NK-92 (cell line): Measurements from ENCODE around the gene PPM1N.

Experiments used
- DNase-seq: peaks from one replicate; lab custom pipeline; 2025; ENCODE audit not compliant: unreplicated experiment; lab: John Stamatoyannopoulos, UW

The PPM1N gene, protein sequence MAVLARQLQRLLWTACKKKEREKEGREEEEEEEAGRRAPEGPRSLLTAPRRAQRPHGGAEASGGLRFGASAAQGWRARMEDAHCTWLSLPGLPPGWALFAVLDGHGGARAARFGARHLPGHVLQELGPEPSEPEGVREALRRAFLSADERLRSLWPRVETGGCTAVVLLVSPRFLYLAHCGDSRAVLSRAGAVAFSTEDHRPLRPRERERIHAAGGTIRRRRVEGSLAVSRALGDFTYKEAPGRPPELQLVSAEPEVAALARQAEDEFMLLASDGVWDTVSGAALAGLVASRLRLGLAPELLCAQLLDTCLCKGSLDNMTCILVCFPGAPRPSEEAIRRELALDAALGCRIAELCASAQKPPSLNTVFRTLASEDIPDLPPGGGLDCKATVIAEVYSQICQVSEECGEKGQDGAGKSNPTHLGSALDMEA

DNA sequence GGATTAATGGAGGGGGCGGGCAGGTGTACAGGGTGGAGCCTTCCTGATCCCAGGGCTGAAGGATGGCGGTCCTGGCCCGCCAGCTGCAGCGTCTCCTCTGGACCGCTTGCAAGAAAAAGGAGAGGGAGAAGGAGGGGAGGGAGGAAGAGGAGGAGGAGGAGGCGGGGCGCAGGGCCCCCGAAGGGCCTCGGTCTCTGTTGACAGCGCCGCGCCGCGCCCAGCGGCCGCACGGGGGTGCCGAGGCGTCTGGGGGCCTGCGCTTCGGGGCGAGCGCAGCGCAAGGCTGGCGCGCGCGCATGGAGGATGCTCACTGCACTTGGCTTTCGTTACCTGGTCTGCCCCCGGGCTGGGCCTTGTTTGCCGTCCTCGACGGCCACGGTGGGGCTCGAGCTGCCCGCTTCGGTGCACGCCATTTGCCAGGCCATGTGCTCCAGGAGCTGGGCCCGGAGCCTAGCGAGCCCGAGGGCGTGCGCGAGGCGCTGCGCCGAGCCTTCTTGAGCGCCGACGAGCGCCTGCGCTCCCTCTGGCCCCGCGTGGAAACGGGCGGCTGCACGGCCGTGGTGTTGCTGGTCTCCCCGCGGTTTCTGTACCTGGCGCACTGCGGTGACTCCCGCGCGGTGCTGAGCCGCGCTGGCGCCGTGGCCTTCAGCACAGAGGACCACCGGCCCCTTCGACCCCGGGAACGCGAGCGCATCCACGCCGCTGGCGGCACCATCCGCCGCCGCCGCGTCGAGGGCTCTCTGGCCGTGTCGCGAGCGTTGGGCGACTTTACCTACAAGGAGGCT, at the start of gene PPM1N:
Gene PPM1N, plus strand, starts transcription at position 33 of the 785 bp plus-strand sequence. Its CDS starts 30 bp downstream, at position 63.
- no peak for DNase-seq

- DNase-seq: no peak
Observed at GRCh38 chr19:45448887-45449299, 49.4 kb upstream of the PPM1N start.

DNA sequence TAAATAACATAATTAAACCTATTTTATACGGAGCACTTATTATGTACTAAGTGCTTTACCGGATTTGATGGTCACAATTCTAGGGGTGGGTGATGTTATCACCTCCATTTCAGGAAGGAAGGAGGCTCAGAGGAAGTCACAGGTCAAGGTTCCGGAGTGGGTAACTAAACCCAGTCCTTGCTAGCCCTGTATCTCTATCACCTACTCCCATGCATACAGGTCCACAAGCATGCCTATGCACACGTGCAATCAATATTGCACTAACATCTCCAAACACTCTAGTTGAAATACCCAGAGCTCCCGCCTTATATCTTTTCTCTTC, 48.3 kb upstream of the PPM1N start:
- DNase-seq: no peak

GRCh38 chr19:45451131-45451849, 47.0 kb upstream of the PPM1N start:
- DNase-seq: no peak

- DNase-seq: no peak
Observed at GRCh38 chr19:45451850-45452387, 46.3 kb upstream of the PPM1N start.

DNA sequence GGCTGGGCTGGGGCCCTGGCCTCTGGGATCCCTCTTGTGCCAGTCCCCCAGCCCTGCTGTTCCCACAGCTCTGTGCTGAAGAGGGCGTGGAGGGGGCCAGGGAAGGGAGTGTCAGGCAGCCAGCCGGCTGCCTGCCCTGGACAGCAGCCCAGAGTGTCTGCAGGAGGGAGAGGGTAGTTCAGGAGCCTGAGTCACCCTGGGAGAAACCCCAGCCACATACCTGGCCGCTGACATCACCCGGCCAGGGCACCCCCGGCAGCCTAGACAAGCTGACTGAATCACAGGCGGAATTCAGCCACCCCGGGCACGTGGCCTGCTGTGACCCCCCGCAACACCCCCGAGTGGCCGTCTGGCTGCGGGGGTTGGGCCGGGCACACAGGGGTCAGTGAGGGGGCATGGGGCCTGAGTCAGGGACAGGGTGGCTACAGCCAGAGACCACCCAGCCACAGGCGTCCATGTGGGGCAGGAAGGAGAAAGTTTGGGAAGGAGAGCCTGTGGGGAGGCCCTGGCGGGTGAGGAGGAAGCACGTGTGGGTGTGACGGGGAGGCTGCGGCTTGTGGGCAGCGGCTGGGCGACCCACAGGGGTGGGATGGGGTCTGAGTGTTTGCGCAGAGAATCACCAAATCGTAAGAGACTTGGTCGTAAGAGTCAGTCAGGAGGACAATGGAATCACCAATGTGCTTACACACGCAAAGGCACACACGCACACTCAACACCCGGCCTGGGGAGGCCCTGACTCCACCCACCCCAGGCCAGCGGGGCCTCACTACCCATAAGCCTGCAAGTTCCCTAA, 42.3 kb upstream of the PPM1N start:
- no peak for DNase-seq

- no peak for DNase-seq
Observed at GRCh38 chr19:45456500-45456815, 41.8 kb upstream of the PPM1N start.

DNA sequence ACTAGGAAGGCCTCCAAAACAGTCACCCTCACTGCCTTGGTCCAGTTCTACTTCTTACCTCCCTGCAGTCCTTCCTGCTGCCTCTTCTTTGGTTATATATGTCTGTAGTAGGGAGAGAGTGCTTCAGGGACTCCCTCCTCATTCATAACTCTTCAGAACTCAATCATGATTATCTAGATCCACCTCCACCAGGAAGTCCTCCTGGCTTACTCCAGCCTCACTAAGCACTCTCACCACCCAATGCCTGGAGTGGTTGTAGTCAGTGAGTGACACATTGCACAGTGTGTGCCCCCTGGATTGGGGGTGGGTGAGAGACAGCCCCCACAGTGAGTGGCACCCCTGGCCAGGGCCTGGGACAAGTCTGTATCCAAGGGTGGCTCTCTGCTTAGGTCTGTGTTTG, 40.5 kb upstream of the PPM1N start:
- no peak for DNase-seq

- DNase-seq: no peak
Observed at GRCh38 chr19:45460807-45461347, 37.4 kb upstream of the PPM1N start.

DNA sequence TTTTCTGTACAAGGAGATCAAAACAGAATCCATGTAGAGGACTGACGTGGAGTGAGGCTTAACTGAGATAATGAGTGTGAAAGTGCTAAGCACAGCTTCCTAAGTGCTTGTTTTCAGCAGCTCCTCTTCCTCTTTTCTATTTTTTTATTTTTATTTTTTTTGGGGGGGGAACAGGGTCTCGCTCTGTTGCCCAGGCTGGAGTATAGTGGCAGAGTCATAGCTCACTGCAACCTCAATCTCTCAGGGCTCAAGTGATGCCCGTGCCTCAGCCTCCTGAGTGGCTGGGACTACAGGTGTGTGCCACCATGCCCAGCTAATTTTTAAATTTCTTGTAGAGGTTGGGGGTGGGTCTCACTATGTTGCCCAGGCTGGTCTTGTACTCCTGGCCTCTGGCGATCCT, 36.1 kb upstream of the PPM1N start:
- DNase-seq: no peak

DNA sequence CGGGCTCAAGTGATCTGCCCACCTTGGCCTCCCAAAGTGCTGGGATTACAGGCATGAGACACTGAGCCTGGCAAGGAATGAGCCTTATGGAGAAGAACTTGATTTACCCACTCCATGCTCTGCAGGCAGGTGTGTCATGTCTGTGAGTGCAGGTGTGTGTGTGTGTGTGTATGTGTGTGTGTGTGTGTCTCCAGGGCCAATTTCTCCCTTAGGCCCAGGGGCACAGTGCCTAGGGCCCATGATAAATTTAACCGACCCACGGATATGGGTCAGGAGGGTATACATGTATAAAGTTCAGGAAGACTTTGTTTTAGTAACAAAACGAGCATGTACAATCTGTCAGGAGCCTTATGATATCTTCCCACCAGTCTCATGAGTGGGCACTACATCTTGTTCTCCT, 35.0 kb upstream of the PPM1N start:
- no peak for DNase-seq

- DNase-seq: no peak
Observed at GRCh38 chr19:45464274-45464673, 34.0 kb upstream of the PPM1N start.

GRCh38 chr19:45464852-45465441, 33.3 kb upstream of the PPM1N start:
- no peak for DNase-seq

DNA sequence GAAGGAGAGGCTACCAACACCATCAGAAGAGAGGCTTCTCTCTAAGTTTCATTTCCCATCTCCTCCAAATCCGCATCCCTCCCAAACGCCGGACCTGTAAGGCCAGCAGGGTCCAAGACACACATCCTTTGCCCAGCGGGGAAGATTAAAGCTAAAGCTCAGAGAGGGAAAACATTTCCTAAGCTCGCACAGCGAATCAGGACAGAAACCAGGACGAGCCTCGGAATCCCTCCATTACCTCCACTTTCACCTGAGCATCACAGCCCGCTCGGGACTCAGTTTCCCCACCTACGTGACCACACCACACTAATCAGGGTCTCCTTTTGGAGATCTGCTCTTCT, 31.2 kb upstream of the PPM1N start:
- DNase-seq: no peak

DNA sequence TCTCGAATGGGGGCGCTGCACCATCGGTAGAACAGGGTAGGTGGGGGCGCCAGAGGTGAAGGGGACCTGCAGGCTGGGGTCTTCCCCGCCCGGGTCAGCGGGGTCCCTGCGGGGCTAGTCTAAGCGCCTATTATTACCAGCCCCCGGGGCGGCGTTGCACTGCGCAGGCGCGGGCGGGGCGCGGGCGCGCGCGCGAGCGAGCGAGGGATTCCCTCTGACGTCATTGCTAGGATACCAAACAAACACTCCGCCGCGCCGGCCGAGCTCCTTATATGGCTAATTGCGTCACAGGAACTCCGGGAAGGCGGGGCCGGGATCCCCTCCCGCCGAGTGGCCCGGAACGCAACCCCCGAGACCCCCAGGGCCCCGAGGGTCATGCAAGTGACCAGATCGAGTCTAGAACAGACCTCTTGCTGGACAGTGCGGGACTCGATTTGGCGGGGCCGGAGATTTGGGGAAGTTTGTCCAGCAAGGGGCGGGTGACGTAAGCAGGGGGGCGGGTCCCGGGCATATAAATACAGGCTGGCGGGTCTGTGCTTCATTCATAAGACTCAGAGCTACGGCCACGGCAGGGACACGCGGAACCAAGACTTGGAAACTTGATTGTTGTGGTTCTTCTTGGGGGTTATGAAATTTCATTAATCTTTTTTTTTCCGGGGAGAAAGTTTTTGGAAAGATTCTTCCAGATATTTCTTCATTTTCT, 30.6 kb upstream of the PPM1N start, which contains the start of gene FOSB:
Gene FOSB, plus strand, starts transcription at position 541 of the 703 bp plus-strand sequence. CDS start 591 bp downstream, outside the sequence.
- no peak for DNase-seq

DNA sequence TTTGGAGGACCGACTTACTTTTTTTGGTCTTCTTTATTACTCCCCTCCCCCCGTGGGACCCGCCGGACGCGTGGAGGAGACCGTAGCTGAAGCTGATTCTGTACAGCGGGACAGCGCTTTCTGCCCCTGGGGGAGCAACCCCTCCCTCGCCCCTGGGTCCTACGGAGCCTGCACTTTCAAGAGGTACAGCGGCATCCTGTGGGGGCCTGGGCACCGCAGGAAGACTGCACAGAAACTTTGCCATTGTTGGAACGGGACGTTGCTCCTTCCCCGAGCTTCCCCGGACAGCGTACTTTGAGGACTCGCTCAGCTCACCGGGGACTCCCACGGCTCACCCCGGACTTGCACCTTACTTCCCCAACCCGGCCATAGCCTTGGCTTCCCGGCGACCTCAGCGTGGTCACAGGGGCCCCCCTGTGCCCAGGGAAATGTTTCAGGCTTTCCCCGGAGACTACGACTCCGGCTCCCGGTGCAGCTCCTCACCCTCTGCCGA, 30.0 kb upstream of the PPM1N start:
- DNase-seq: no peak

GRCh38 chr19:45468803-45469131, 29.5 kb upstream of the PPM1N start:
- DNase-seq: no peak

DNA sequence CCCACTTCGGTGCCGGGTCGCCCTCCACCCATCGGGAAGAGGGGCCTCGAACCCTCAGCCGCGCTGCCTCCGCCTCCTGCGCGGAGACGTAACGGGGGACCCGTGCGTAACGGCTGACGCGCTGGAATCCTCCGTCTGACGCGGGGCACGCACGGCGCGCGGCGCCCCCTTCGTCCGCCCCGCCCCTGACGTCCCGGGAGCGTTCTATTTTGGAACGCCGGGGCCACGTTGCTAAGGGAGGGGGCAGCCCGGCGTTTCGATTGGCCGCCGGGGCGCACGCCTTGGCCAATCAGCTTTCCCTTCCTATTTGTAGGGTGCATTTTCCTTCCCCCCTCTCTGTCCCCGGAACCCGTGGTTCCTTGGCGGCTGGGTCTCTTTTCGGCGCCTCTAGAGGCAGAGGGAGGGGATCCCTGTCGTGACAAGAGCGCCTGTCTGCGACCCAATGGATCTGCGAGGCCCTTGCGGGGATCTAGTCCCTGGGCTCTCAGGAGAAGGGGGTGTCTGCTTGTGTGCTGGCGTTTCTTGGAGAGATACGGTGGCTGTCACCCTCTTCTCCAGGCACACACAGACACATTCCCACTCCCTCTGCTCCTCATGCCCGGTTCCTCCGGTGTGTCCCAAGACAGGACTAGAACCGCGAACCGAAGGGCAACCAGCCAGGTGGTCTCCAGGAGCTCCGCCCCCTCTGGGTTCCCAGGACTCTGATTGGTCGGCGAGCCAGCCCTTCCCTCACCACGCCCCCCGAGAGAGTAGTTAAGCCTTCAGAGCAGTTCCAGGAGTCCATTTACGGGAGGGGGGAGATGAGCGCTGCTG, 28.9 kb upstream of the PPM1N start:
- no peak for DNase-seq
